Neuron (in vitro differentiated cells): ENCODE results near the gene MRPS18B.
A peak's percentile ranks its signal among the peaks of the same experiment; 100 is the strongest.
"Not testable (repeated sequence)": the region's sequence is repeated elsewhere in the genome, so short reads cannot be mapped to it uniquely, and the experiment has no call there.

Source experiments
- H2AFZ ChIP-seq: one replicate; pipeline ENCODE4 v1.6.1; 2013; ENCODE audit warnings: low read depth, mild to moderate bottlenecking, inconsistent platforms, low read length, moderate library complexity
- H3K27me3 ChIP-seq: one replicate; pipeline ENCODE4 v1.6.1; 2013; ENCODE audit warnings: low read length; ENCODE audit not compliant: insufficient read depth
- H3K36me3 ChIP-seq: one replicate; pipeline ENCODE4 v1.6.1; 2013; ENCODE audit warnings: low read length; ENCODE audit not compliant: insufficient read depth
- H3K4me1 ChIP-seq: one replicate; pipeline ENCODE4 v1.6.1; 2013; ENCODE audit warnings: low read length; ENCODE audit not compliant: insufficient read depth
- H3K4me3 ChIP-seq: 2 replicates; pipeline ENCODE4 v1.5.1; 2013; ENCODE audit warnings: mild to moderate bottlenecking, low read length, moderate library complexity
- H3K9me3 ChIP-seq: one replicate; pipeline ENCODE4 v1.6.1; 2013; ENCODE audit warnings: low read length

MRPS18B gene

GRCh38 chr6:30657454-30657853 lies 39.8 kb downstream of the MRPS18B start:
- Histone ChIP-seq H3K4me3 (no peak overlapping the region), H3K9me3 (no peaks in the 10 kb centered on the region), H3K27me3 (no peaks in the 10 kb centered on the region), H2AFZ (no peak overlapping the region), H3K36me3 (peaks cover 83% of the 10 kb centered on the region), H3K4me1 (no peaks in the 10 kb centered on the region)

- not testable (repeated sequence) for H2AFZ ChIP-seq, H3K9me3 ChIP-seq, H3K4me1 ChIP-seq, H3K27me3 ChIP-seq, H3K4me3 ChIP-seq
- peaks cover 83% of the 10 kb centered on the region for H3K36me3 ChIP-seq
Observed at GRCh38 chr6:30657922-30658321, 40.3 kb downstream of the MRPS18B start.

- Histone ChIP-seq H3K4me1 (no peaks in the 10 kb centered on the region), H3K4me3 (no peak overlapping the region), H3K27me3 (no peaks in the 10 kb centered on the region), H3K36me3 (peaks cover 69% of the 10 kb centered on the region), H2AFZ (no peak overlapping the region), H3K9me3 (no peaks in the 10 kb centered on the region)
Observed at GRCh38 chr6:30664994-30665767, 47.5 kb downstream of the MRPS18B start.

- not testable (repeated sequence) for H3K27me3 ChIP-seq, H2AFZ ChIP-seq, H3K9me3 ChIP-seq, H3K4me1 ChIP-seq, H3K4me3 ChIP-seq
- peaks cover 73% of the 10 kb centered on the region for H3K36me3 ChIP-seq
Observed at GRCh38 chr6:30666300-30666699, 48.7 kb downstream of the MRPS18B start.

GRCh38 chr6:30670760-30671527 lies 53.3 kb downstream of the MRPS18B start:
- no peak overlapping the region for H2AFZ ChIP-seq
- H3K36me3 ChIP-seq = peaks cover 33% of the 10 kb centered on the region
- no peak overlapping the region for H3K4me3 ChIP-seq
- H3K27me3 ChIP-seq = no peaks in the 10 kb centered on the region
- no peaks in the 10 kb centered on the region for H3K9me3 ChIP-seq
- H3K4me1 ChIP-seq = peaks cover 7% of the 10 kb centered on the region

- peak within 1 kb of the TSS; percentile 7 for H2AFZ ChIP-seq
- H3K27me3 ChIP-seq = no peaks in the 10 kb centered on the region
- H3K36me3 ChIP-seq = peaks cover 37% of the 10 kb centered on the region
- H3K4me3 ChIP-seq = peak within 1 kb of the TSS; percentile 83
- no peaks in the 10 kb centered on the region for H3K9me3 ChIP-seq
- peaks cover 7% of the 10 kb centered on the region for H3K4me1 ChIP-seq
Observed at GRCh38 chr6:30672445-30673253, 55.0 kb downstream of the MRPS18B start, which contains the start of gene DHX16. Gene DHX16, minus strand, starts transcription at chr6:30673006. Its CDS starts 165 bp downstream, at chr6:30672841.
